Smooth muscle cell (in vitro differentiated cells): Measurements from ENCODE around the gene MUC5AC. TPM values are rescaled to one million over a fixed set of nuclear protein-coding genes. Genes with fewer than 3 reads are reported as not detected.

Experiments
- DNase-seq: peaks from one replicate; lab custom pipeline; 2025; ENCODE audit not compliant: unreplicated experiment; lab: John Stamatoyannopoulos, UW
- H2AFZ ChIP-seq: fragments of 200-600 bp; sonication (generic); 2 replicates; pipeline ENCODE4 v1.6.0; 2016; ENCODE audit warnings: antibody characterized with exemption, low read depth, mild to moderate bottlenecking
- H3F3A ChIP-seq: fragments of 200-600 bp; sonication (generic); 2 replicates; pipeline ENCODE4 v1.6.0; 2017; ENCODE audit warnings: antibody characterized with exemption, low read depth
- H3K27ac ChIP-seq: fragments of 200-600 bp; sonication (generic); 2 replicates; pipeline ENCODE4 v1.5.1; 2016; ENCODE audit warnings: low read depth, mild to moderate bottlenecking
- H3K27me3 ChIP-seq: fragments of 200-600 bp; sonication (generic); 2 replicates; pipeline ENCODE4 v1.6.1; 2016; ENCODE audit warnings: low read depth, mild to moderate bottlenecking
- H3K36me3 ChIP-seq: fragments of 200-600 bp; sonication (generic); 2 replicates; pipeline ENCODE4 v1.5.1; 2016; ENCODE audit warnings: low read depth
- H3K4me1 ChIP-seq: fragments of 200-600 bp; sonication (generic); 2 replicates; pipeline ENCODE4 v1.5.1; 2016; ENCODE audit warnings: low read depth
- H3K4me2 ChIP-seq: fragments of 200-600 bp; sonication (generic); 2 replicates; pipeline ENCODE4 v1.6.0; 2016; ENCODE audit warnings: mild to moderate bottlenecking
- H3K4me3 ChIP-seq: fragments of 200-600 bp; sonication (generic); 2 replicates; pipeline ENCODE4 v1.5.1; 2016; ENCODE audit warnings: mild to moderate bottlenecking
- H3K79me2 ChIP-seq: fragments of 200-600 bp; sonication (generic); 2 replicates; pipeline ENCODE4 v1.6.0; 2016; ENCODE audit warnings: low read depth, mild to moderate bottlenecking
- H3K9ac ChIP-seq: fragments of 200-600 bp; sonication (generic); 2 replicates; pipeline ENCODE4 v1.6.0; 2016; ENCODE audit warnings: low read depth
- H3K9me3 ChIP-seq: fragments of 200-600 bp; sonication (generic); replicated peaks from 2 replicates; pipeline ENCODE4 v1.5.1; 2016; ENCODE audit warnings: low read depth
- H4K20me1 ChIP-seq: fragments of 200-600 bp; sonication (generic); 2 replicates; pipeline ENCODE4 v1.6.0; 2016; ENCODE audit warnings: low read depth
- WGBS: methylation state at CpG from one replicate; pipeline ENCODE4 v1.1.7; 2016; ENCODE audit warnings: low lambda C conversion rate; 5-methylcytosine and 5-hydroxymethylcytosine counted together
- polyA plus RNA-seq: library from polyadenylated mRNA; unstranded; fragments of >200 nt; fragmentation: Nextera tagmentation; extraction: Ambion mirVana; gene quantifications from 2 replicates; pipeline ENCODE4 v1.2.1, GENCODE V29; 2016
- total RNA-seq: library from RNA; depleted of rRNA; stranded (reverse); fragments of >200 nt; gene quantifications from 2 replicates; pipeline ENCODE4 v1.2.3, GENCODE V29; 2014
- TF ChIP-seq, protein P1 (sequence below): fragments of 200-600 bp; sonication (generic); IDR thresholded peaks from 2 replicates; pipeline ENCODE4 v1.5.1; 2017; ENCODE audit warnings: borderline replicate concordance, mild to moderate bottlenecking, antibody characterized with exemption; ENCODE audit not compliant: insufficient read depth, poor library complexity, severe bottlenecking

Gene MUC5AC
- total and polyA plus RNA-seq, 2 experiments from 2014 or later: not detected

- H3F3A ChIP-seq: no peaks in the 10 kb centered on the region
- H3K79me2 ChIP-seq: no peaks in the 10 kb centered on the region
- TF ChIP-seq, protein P1, sequence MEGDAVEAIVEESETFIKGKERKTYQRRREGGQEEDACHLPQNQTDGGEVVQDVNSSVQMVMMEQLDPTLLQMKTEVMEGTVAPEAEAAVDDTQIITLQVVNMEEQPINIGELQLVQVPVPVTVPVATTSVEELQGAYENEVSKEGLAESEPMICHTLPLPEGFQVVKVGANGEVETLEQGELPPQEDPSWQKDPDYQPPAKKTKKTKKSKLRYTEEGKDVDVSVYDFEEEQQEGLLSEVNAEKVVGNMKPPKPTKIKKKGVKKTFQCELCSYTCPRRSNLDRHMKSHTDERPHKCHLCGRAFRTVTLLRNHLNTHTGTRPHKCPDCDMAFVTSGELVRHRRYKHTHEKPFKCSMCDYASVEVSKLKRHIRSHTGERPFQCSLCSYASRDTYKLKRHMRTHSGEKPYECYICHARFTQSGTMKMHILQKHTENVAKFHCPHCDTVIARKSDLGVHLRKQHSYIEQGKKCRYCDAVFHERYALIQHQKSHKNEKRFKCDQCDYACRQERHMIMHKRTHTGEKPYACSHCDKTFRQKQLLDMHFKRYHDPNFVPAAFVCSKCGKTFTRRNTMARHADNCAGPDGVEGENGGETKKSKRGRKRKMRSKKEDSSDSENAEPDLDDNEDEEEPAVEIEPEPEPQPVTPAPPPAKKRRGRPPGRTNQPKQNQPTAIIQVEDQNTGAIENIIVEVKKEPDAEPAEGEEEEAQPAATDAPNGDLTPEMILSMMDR: no peak
- DNase-seq: no peak
- H2AFZ ChIP-seq: no peak overlapping the region
- H3K9ac ChIP-seq: no peak overlapping the region
- H3K9me3 ChIP-seq: peaks cover 9% of the 10 kb centered on the region
- 47% methylated on average over 8 of the region's 8 CpGs for WGBS
- H3K4me3 ChIP-seq: no peak overlapping the region
- H3K27ac ChIP-seq: no peak overlapping the region
- no peaks in the 10 kb centered on the region for H3K27me3 ChIP-seq
- H4K20me1 ChIP-seq: no peaks in the 10 kb centered on the region
- no peaks in the 10 kb centered on the region for H3K4me1 ChIP-seq
- no peak overlapping the region for H3K4me2 ChIP-seq
- no peaks in the 10 kb centered on the region for H3K36me3 ChIP-seq
These were observed 19.7 kb upstream of the MUC5AC start for GRCh38 chr11:1138097-1138496.

DNA sequence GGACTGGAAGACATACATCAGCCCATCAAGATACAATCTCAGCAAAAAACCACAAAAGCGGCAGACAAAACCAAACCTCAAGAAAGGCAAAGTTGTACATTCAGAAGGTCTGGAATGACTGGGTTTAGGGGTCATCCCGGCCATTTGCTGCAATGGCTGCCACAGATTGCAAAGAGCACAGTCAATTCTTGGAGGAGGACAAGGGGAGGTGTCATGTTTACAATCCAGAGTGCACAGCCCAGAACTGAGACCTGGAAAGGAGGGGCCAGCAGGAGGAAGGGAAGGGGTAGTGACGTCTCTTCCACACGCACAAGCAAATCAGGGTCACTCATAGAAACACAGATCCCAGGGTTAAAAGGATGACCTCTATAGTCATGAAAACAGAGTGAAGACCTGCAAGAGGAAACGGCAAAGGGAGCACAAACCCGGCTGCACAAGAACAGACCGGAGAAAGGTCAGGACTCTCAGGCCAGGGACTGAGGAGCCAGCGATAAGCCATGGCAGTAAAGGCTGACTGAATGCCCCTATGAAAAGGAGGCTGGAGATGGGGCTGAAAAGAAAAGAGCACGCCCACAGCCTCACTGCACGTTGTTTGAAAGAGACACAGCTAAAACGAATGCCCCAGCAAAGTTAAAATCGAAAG lies 18.2 kb upstream of the MUC5AC start:
- H3K36me3 ChIP-seq: no peaks in the 10 kb centered on the region
- H2AFZ ChIP-seq: no peak overlapping the region
- TF ChIP-seq, protein P1: no peak
- WGBS: 78% methylated on average over 12 of the region's 12 CpGs
- peaks cover 10% of the 10 kb centered on the region for H3K9me3 ChIP-seq
- H3K4me1 ChIP-seq: no peaks in the 10 kb centered on the region
- H3K4me3 ChIP-seq: no peak overlapping the region
- no peaks in the 10 kb centered on the region for H3K79me2 ChIP-seq
- no peak overlapping the region for H3K27ac ChIP-seq
- no peak overlapping the region for H3K4me2 ChIP-seq
- no peaks in the 10 kb centered on the region for H3K27me3 ChIP-seq
- no peak overlapping the region for H3K9ac ChIP-seq
- no peaks in the 10 kb centered on the region for H3F3A ChIP-seq
- no peaks in the 10 kb centered on the region for H4K20me1 ChIP-seq
- no peak for DNase-seq

DNA sequence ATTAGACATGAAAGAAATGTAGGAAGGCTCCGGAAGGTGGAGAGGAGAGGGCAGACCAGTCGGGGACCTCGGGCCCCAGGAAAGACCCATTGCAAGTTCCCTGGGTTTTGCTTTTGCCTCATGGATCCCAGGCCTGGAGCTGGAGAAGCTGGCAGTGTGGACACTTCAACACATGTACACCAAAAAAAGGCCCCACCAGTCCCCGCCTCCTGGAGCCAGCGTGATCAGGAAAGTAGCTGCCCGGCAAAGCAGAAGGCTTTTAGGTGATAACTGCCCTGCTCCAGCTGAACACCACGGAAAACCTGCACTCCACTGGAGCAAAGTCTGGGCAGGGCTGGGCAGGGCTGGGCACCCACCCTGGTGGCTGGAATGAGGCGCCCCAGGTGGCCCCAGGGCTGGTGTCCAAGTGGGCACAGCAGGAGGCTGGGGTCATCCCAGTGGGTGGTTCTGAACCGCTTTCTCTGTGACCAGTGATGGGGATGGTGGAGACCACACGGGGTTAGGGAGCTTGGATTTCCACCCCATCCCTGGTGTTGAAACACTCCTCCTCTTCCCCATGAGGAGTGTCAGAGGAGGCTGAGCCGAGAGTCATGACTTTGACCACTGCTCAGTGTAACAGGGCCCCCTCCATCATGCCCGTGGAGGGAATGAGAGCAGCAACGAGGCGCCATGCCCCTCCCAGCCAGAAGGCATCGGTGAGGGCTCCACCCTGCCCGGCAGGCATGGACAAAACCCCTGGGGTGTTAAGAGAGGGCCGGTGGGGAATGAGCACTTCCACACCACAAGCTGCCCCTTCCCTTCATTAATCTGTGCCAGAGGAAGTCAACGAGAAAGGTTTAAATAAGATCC lies 16.9 kb upstream of the MUC5AC start:
- Histone ChIP-seq H3K9ac (no peak overlapping the region), H3K27me3 (no peaks in the 10 kb centered on the region), H2AFZ (no peak overlapping the region), H3K9me3 (peaks cover 4% of the 10 kb centered on the region), H3K36me3 (no peaks in the 10 kb centered on the region), H3K4me2 (no peak overlapping the region), H3F3A (no peaks in the 10 kb centered on the region), H3K4me3 (no peak overlapping the region), H3K79me2 (no peaks in the 10 kb centered on the region), H4K20me1 (no peaks in the 10 kb centered on the region), H3K4me1 (no peaks in the 10 kb centered on the region), H3K27ac (no peak overlapping the region)
- no peak for DNase-seq
- TF ChIP-seq, protein P1: no peak
- 89% methylated on average over 18 of the region's 18 CpGs for WGBS
